Testis (tissue), 5 donors: Measurements from ENCODE around the gene MXD4. TPM values are rescaled to one million over a fixed set of nuclear protein-coding genes. Genes with fewer than 3 reads are reported as not detected.

ENCODE experiments used
- DNase-seq: peaks from one replicate; pipeline ENCODE4 v3.0.0-alpha.2; 2019
- H3K27ac ChIP-seq, 2 donors: fragments of 200-600 bp; sonication (generic); one replicate each; pipeline ENCODE4 v1.5.1; 2019
- H3K27me3 ChIP-seq: fragments of 200-600 bp; sonication (generic); one replicate; pipeline ENCODE4 v1.5.1; 2019
- H3K36me3 ChIP-seq: fragments of 200-600 bp; sonication (generic); one replicate; pipeline ENCODE4 v1.5.1; 2017; ENCODE audit warnings: low read depth; ENCODE audit errors: missing control alignments
- H3K4me1 ChIP-seq: fragments of 200-600 bp; sonication (generic); one replicate; pipeline ENCODE4 v1.5.1; 2019
- H3K4me3 ChIP-seq, 2 donors: fragments of 200-600 bp; sonication (generic); one replicate each; pipeline ENCODE4 v1.5.1; 2017 to 2019
- H3K9me3 ChIP-seq: fragments of 200-600 bp; sonication (generic); one replicate; pipeline ENCODE4 v1.5.1; 2017
- CTCF ChIP-seq, 3 experiments: fragments of 450-650 bp in 2 of 3; fragments of 200-600 bp in 1 of 3; sonication (generic) in 1 of 3; IDR thresholded peaks; one replicate each; pipeline ENCODE4 v1.5.1; 2016 to 2019; ENCODE audit warnings: antibody characterized with exemption in 3 of 3, mild to moderate bottlenecking in 2 of 3, moderate library complexity in 1 of 3
- POLR2A ChIP-seq: fragments of 450-650 bp; IDR thresholded peaks from one replicate; pipeline ENCODE4 v1.6.1; 2017; ENCODE audit warnings: antibody characterized with exemption, mild to moderate bottlenecking, moderate library complexity
- WGBS, 2 donors: methylation state at CpG; one replicate each; pipeline ENCODE4 v1.1.5; 2018; 5-methylcytosine and 5-hydroxymethylcytosine counted together
- intact Hi-C: fragments of 100-400 bp; cut with DNase I; formaldehyde crosslinking; loops from one replicate; pipeline ENCODE4 v1.15.1; 2023; ENCODE audit warnings: low total_unique reads
- long read RNA-seq, 2 donors: transcript quantifications; one replicate each; lab custom pipeline, GENCODE V29; 2026
- polyA plus RNA-seq: library from polyadenylated mRNA; stranded (reverse); fragments of 350-450 nt; fragmentation: Illumina TruSeq; extraction: RNeasy Lipid Tissue Mini Kit (QIAGEN cat#74804); gene quantifications from one replicate; pipeline ENCODE4 v1.2.3, GENCODE V29; 2014; ENCODE audit warnings: low read depth, low replicate concordance; ENCODE audit not compliant: insufficient read depth
- total RNA-seq, 2 donors: library from RNA; depleted of rRNA; stranded (reverse); fragments of >200 nt; gene quantifications; one replicate each; pipeline ENCODE4 v1.2.3, GENCODE V29; 2016

Gene MXD4
- 10 to 100 TPM; 73.8 to 76.4 TPM for total RNA-seq
- polyA plus RNA-seq, result 51.6 TPM
- long read RNA-seq, donor 1, full-length matches to known transcripts, result 72 of 72 reads
- long read RNA-seq, donor 1, partial matches to known transcripts, result 0 of 72 reads
- long read RNA-seq, donor 1, other reads (novel, unspliced or antisense), result 0 of 72 reads
- long read RNA-seq, donor 2, full-length matches to known transcripts, result 26 of 63 reads
- long read RNA-seq, donor 2, partial matches to known transcripts, result 37 of 63 reads
- long read RNA-seq, donor 2, other reads (novel, unspliced or antisense), result 0 of 63 reads

- Histone ChIP-seq H3K27me3 (no peaks in the 10 kb centered on the region), H3K4me3 (peak within 1 kb of the TSS; percentile 82), H3K36me3 (no peaks in the 10 kb centered on the region), H3K9me3 (no peaks in the 10 kb centered on the region), H3K4me1 (peaks cover 52% of the 10 kb centered on the region), H3K27ac (peak within 1 kb of the TSS; percentile 96 to 98)
- WGBS, 2 donors, result 0% methylated on average over 46 of the region's 46 CpGs; no CpG with 5 or more reads in 1 of the 2 donors
- no peak for TF ChIP-seq CTCF (IDR thresholded peaks at IDR 0.05)
- peak; percentile 33 for TF ChIP-seq POLR2A
- DNase-seq, result no peak
- intact Hi-C loops, result loop anchor here (5.0 kb wide), 1 partner anchor 549 kb away; the partner anchor contains the start of gene SLBP
Observed at GRCh38 chr4:2261853-2262144, at the start of gene MXD4. TSS of gene MXD4 (minus strand) at chr4:2262109. CDS start at chr4:2261980, 129 bp downstream.

- Histone ChIP-seq H3K36me3 (no peaks in the 10 kb centered on the region), H3K9me3 (no peaks in the 10 kb centered on the region), H3K27ac (no peak overlapping the region), H3K27me3 (no peaks in the 10 kb centered on the region), H3K4me1 (no peaks in the 10 kb centered on the region), H3K4me3 (no peak overlapping the region)
- no peak for DNase-seq
- TF ChIP-seq POLR2A (no peak), CTCF (IDR thresholded peaks at IDR 0.05) (no peak)
- 91 to 93% methylated on average over 9 to 10 of the region's 10 CpGs for WGBS, 2 donors
- intact Hi-C loops, result no loop called here
Observed at GRCh38 chr4:2306773-2307410, 45.0 kb upstream of the MXD4 start.

- intact Hi-C loops, result no loop called here
- 85 to 95% methylated on average over 7 to 11 of the region's 11 CpGs for WGBS, 2 donors
- no peaks in the 10 kb centered on the region for H3K27me3 ChIP-seq
- no peaks in the 10 kb centered on the region for H3K4me1 ChIP-seq
- H3K9me3 ChIP-seq, result no peaks in the 10 kb centered on the region
- H3K27ac ChIP-seq, result no peak overlapping the region
- H3K4me3 ChIP-seq, result no peak overlapping the region
- no peaks in the 10 kb centered on the region for H3K36me3 ChIP-seq
- no peak for DNase-seq
- TF ChIP-seq POLR2A (no peak), CTCF (IDR thresholded peaks at IDR 0.05) (no peak)
Observed at GRCh38 chr4:2305766-2306501, 44.0 kb upstream of the MXD4 start.

GRCh38 chr4:2304877-2305561 is 43.1 kb upstream of the MXD4 start:
- Histone ChIP-seq H3K4me1 (no peaks in the 10 kb centered on the region), H3K27ac (no peak overlapping the region), H3K27me3 (no peaks in the 10 kb centered on the region), H3K4me3 (no peak overlapping the region), H3K9me3 (no peaks in the 10 kb centered on the region), H3K36me3 (no peaks in the 10 kb centered on the region)
- no peak for DNase-seq
- intact Hi-C loops, result no loop called here
- 91 to 95% methylated on average over 28 to 41 of the region's 41 CpGs for WGBS, 2 donors
- TF ChIP-seq POLR2A, result no peak
- TF ChIP-seq CTCF (IDR thresholded peaks at IDR 0.05), result no peak
